Loucy (cell line): ENCODE data around the gene RBMS2.

ENCODE experiments used
- CTCF ChIP-seq: fragments of 200-600 bp; sonication (generic); conservative IDR thresholded peaks from 2 replicates; pipeline ENCODE4 v1.5.1; 2014; ENCODE audit warnings: mild to moderate bottlenecking, antibody characterized with exemption, low read length
- EZH2phosphoT487 ChIP-seq: fragments of 200-600 bp; IDR thresholded peaks from 2 replicates; pipeline ENCODE4 v1.6.1; 2018; ENCODE audit warnings: antibody characterized with exemption, mild to moderate bottlenecking, moderate library complexity, borderline replicate concordance

- TF ChIP-seq CTCF (no peak), EZH2phosphoT487 (no peak)
Observed at GRCh38 chr12:56622535-56622934, 100.9 kb downstream of the RBMS2 start.
